Mesothelial cell of epicardium (in vitro differentiated cells): ENCODE results near the gene FGD3. TPM values are rescaled to one million over a fixed set of nuclear protein-coding genes. Genes with fewer than 3 reads are reported as not detected.
A peak's percentile ranks its signal among the peaks of the same experiment; 100 is the strongest.
"Not testable (repeated sequence)": the region's sequence is repeated elsewhere in the genome, so short reads cannot be mapped to it uniquely, and the experiment has no call there.

Experiments used
- DNase-seq, 2 experiments: peaks; one replicate each; pipeline ENCODE4 v3.0.0; 2021; ENCODE audit warnings: low spot score in 2 of 2; ENCODE audit not compliant: unreplicated experiment in 2 of 2
- H3K27ac Mint-ChIP-seq: 2 replicates; pipeline ENCODE4 v1.8.0; 2021; ENCODE audit warnings: mixed read lengths
- H3K27me3 Mint-ChIP-seq: 2 replicates; pipeline ENCODE4 v1.8.0; 2021; ENCODE audit warnings: low read depth, mixed read lengths
- H3K36me3 Mint-ChIP-seq: 2 replicates; pipeline ENCODE4 v1.8.0; 2021; ENCODE audit warnings: mixed read lengths
- H3K4me1 Mint-ChIP-seq: 2 replicates; pipeline ENCODE4 v1.8.0; 2021; ENCODE audit warnings: mixed read lengths
- H3K4me3 Mint-ChIP-seq: 2 replicates; pipeline ENCODE4 v1.8.0; 2021; ENCODE audit warnings: mild to moderate bottlenecking, moderate library complexity, mixed read lengths
- H3K9me3 Mint-ChIP-seq: 2 replicates; pipeline ENCODE4 v1.8.0; 2021; ENCODE audit warnings: mixed read lengths
- CTCF ChIP-seq: fragments of 200-600 bp; sonication (generic); IDR thresholded peaks from one replicate; pipeline ENCODE4 v1.5.0; 2021; ENCODE audit warnings: antibody characterized with exemption; ENCODE audit not compliant: unreplicated experiment
- total RNA-seq: library from RNA; stranded (reverse); gene quantifications from 3 replicates; pipeline ENCODE4 v1.2.1, GENCODE V29; 2021

The FGD3 gene
- total RNA-seq, 1 donor from 2014 or later = 36.3 TPM

GRCh38 chr9:93012963-93013855 is 65.9 kb downstream of the FGD3 start:
- H3K4me1 Mint-ChIP-seq = no peaks in the 10 kb centered on the region

GRCh38 chr9:93013856-93014582 is 66.7 kb downstream of the FGD3 start:
- Mint-ChIP-seq H3K27ac (no peak overlapping the region), H3K36me3 (peaks cover 17% of the 10 kb centered on the region)
- TF ChIP-seq CTCF = no peak

More at GRCh38 chr9:93012963-93013855, 65.9 kb downstream of the FGD3 start:
- no peak overlapping the region for H3K27ac Mint-ChIP-seq
- H3K36me3 Mint-ChIP-seq = peaks cover 21% of the 10 kb centered on the region
- no peaks in the 10 kb centered on the region for H3K27me3 Mint-ChIP-seq
- no peaks in the 10 kb centered on the region for H3K9me3 Mint-ChIP-seq
- DNase-seq = peak in 1 of 2 experiments; percentile 20
- TF ChIP-seq CTCF = no peak
- H3K4me3 Mint-ChIP-seq = no peak overlapping the region

GRCh38 chr9:93015190-93015589 is 67.9 kb downstream of the FGD3 start:
- DNase-seq, H3K27ac Mint-ChIP-seq, H3K9me3 Mint-ChIP-seq, H3K4me3 Mint-ChIP-seq, H3K27me3 Mint-ChIP-seq, H3K4me1 Mint-ChIP-seq: not testable (repeated sequence)
- H3K36me3 Mint-ChIP-seq = peaks cover 20% of the 10 kb centered on the region

More at GRCh38 chr9:93013856-93014582, 66.7 kb downstream of the FGD3 start:
- H3K4me1 Mint-ChIP-seq = no peaks in the 10 kb centered on the region
- no peaks in the 10 kb centered on the region for H3K9me3 Mint-ChIP-seq
- no peak overlapping the region for H3K4me3 Mint-ChIP-seq
- DNase-seq = peak in 1 of 2 experiments; percentile 21
- no peaks in the 10 kb centered on the region for H3K27me3 Mint-ChIP-seq

GRCh38 chr9:93017621-93018020 is 70.3 kb downstream of the FGD3 start:
- H3K36me3 Mint-ChIP-seq = peaks cover 20% of the 10 kb centered on the region
- H3K27me3 Mint-ChIP-seq = no peaks in the 10 kb centered on the region
- TF ChIP-seq CTCF = no peak
- H3K27ac Mint-ChIP-seq = no peak overlapping the region
- no peaks in the 10 kb centered on the region for H3K9me3 Mint-ChIP-seq
- peaks cover 2% of the 10 kb centered on the region for H3K4me1 Mint-ChIP-seq
- DNase-seq = no peak
- H3K4me3 Mint-ChIP-seq = no peak overlapping the region

- no peak overlapping the region for H3K4me3 Mint-ChIP-seq
- no peaks in the 10 kb centered on the region for H3K27me3 Mint-ChIP-seq
- TF ChIP-seq CTCF = no peak
- no peaks in the 10 kb centered on the region for H3K9me3 Mint-ChIP-seq
- no peak overlapping the region for H3K27ac Mint-ChIP-seq
- peaks cover 14% of the 10 kb centered on the region for H3K36me3 Mint-ChIP-seq
- no peak for DNase-seq
- peaks cover 2% of the 10 kb centered on the region for H3K4me1 Mint-ChIP-seq
Measured at GRCh38 chr9:93020151-93020550, 72.8 kb downstream of the FGD3 start.
